Esophagus squamous epithelium (tissue), 4 donors: ENCODE measurements around the gene CENPM.

Source experiments
- CTCF ChIP-seq, 6 experiments: fragments of 450-650 bp in 4 of 6; fragments of 200-600 bp in 2 of 6; sonication (generic) in 2 of 6; IDR thresholded peaks; one replicate each; pipeline ENCODE4 v1.5.1; 2016 to 2019; ENCODE audit warnings: antibody characterized with exemption in 6 of 6, mild to moderate bottlenecking in 4 of 6, moderate library complexity in 4 of 6
- POLR2A ChIP-seq, 4 donors: fragments of 450-650 bp; IDR thresholded peaks; one replicate each; pipeline ENCODE4 v1.6.1; 2017; ENCODE audit warnings: antibody characterized with exemption in 4 of 4, mild to moderate bottlenecking in 4 of 4, moderate library complexity in 3 of 4

- TF ChIP-seq CTCF (IDR thresholded peaks at IDR 0.05) = no peak
- no peak for TF ChIP-seq POLR2A (IDR thresholded peaks at IDR 0.05)
Measured at GRCh38 chr22:41915035-41915785, 31.7 kb downstream of the CENPM start, which contains the start of gene SHISA8.
